Stimulated activated CD8-positive, alpha-beta memory T cell treated with anti-CD3 and anti-CD28 coated beads, Interleukin-7, amount 100 ng/mL, for 1 hour (primary cell): ENCODE data around the gene SGPP2.
"Not testable (repeated sequence)": the region's sequence is repeated elsewhere in the genome, so short reads cannot be mapped to it uniquely, and the experiment has no call there.

Experiments
- DNase-seq, 2 donors: peaks; one replicate each; pipeline ENCODE4 v3.0.0-alpha.2; 2020; ENCODE audit warnings: low read depth in 2 of 2

The SGPP2 gene

GRCh38 chr2:222424276-222424728 is at the start of gene SGPP2:
TSS of gene SGPP2 (plus strand) at chr2:222424543. CDS start at chr2:222424603, 60 bp downstream.
- no peak for DNase-seq

- DNase-seq, result no peak
These were observed 48.5 kb upstream of the SGPP2 start for GRCh38 chr2:222375798-222376197.

DNA sequence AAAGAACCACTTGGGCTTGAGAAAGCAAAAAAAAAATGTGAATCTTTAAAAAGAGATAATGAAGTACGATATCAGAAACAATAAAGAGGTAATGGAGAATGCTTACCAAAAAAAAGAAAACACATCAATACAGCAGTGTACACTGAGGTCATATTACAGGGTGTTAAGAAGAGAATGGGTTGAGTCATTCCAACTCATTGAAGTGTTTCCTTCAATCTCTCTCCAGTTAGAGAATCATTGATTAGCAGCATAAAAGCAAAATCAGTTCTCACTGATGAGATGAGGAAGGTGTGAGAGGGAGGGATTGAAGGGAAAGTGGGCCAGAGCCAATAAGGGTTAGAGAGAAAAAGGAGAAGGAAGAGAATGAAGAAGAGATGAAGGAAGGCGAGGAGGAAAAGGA is 43.9 kb upstream of the SGPP2 start:
- DNase-seq, result no peak

- DNase-seq, result no peak
These were observed 42.8 kb upstream of the SGPP2 start for GRCh38 chr2:222381566-222381965.

DNA sequence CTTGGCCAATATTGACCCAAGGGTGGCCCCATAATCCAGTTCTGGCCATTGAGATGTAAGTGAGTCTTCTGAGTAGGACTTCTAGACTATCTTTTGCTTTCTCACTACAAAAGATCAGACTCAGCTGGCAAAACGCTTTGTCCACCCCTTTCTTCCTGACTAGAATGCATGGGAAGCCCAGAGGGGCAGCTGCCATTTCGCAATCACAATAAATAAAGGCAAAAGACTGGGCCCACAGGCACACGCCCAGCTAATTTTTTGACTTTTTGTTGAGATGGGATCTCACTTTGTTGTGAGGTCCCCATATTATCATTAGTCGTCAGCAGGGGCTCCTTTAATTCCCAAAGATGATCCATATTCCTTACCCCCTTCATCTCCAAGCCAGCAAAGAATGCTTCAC is 41.1 kb upstream of the SGPP2 start:
- DNase-seq, result no peak

DNA sequence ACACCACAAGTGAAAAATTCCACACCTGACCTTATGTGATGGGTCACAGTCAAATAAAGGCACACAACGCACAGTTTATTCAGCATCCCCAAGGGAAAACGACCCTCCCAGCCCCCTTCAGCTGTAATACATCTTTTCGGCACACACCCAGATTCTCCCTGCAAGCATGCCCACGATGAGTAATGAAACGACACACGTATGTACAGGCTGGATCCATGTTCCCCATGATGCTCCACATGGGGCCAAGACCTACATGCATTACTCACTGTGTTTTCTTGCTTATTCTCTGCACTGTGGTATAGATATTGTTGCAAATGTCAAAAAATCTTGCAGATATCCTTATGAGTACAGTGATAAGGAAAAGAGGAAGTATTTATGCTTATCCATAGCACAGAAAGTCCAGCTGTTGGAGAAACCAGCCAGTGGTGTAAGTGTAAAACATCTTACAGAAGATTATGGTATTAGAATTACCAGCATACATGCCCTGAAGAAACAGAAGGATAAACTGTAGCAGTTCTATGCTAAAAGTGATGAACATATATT is 32.5 kb upstream of the SGPP2 start:
- DNase-seq, result no peak

DNA sequence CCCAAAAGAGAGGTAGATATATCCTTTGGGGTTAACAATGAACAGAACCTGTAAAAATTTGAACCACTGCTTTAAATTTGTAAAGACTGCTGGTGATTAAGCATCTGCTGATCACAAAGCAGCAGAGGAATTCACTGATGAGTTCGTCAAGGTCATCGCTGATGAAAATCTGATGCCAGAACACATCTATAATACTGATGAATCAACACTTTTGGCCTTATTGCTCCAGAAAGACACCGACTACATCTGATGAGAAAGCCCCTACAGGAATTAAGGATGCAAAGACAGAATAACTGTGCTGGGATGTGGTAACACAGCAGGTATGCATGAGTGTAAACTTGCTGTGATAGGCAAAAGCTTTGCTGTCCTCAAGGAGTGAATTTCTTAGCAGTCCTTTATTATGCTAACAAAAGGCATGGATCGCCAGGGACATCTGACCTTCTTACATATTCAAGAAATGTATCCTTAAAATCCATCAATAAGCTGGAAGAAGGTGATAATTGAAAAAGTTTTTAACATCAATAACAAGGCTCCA is 30.5 kb upstream of the SGPP2 start:
- no peak for DNase-seq

DNA sequence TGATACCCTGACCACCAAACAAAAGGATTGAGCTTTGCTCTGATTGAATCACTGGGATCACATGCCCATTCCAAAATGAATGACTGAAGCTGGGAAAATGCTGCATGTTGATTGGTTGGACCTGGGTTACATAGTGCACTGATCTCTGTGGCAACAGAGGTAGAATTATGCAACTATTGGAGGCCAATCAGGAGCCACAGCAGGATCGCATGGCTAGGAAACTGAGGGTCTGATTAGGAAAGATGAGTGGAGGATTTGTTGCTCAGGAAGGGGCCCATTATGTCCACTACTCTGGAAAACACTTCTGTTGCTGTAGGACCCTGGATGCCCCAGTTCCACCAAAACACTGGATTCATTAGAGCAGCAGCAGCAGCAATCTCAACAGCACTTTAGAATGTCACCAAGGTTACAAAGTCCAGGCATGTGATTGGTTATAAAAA is 25.9 kb upstream of the SGPP2 start:
- no peak for DNase-seq

DNA sequence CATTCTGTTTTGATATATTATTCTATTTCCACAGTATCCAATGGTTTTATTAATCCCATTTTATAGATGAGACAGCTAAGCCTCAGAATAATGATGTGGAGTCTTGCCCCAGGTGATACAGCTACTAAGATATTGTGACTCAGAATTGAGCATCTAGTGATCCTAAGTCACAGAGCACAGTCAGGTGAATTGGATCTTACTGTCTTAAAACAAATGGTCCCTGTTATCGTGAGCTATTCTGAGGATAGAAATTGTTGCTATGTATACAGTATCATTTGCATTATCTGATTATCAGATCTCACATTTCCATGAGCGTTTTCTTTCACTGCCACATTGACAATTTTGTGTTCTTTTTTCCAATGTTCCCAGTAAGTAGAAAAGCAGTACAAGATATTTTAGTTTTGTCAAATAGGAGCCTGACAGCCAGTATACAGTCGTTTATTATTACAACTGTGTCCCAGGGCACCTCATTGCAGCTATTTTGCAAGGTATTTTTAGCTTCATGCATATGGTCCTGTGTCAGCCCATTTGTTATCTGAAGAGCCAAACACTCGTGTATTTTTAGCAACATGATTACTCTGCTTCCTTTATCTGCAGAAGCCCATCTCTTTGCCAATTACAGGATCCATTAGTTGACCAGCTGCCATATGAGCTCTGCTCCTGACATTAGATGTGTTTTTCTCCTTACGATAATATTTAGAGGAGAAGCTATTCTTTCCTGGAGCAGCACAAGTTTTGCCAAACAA is 25.1 kb upstream of the SGPP2 start:
- DNase-seq, result no peak

DNA sequence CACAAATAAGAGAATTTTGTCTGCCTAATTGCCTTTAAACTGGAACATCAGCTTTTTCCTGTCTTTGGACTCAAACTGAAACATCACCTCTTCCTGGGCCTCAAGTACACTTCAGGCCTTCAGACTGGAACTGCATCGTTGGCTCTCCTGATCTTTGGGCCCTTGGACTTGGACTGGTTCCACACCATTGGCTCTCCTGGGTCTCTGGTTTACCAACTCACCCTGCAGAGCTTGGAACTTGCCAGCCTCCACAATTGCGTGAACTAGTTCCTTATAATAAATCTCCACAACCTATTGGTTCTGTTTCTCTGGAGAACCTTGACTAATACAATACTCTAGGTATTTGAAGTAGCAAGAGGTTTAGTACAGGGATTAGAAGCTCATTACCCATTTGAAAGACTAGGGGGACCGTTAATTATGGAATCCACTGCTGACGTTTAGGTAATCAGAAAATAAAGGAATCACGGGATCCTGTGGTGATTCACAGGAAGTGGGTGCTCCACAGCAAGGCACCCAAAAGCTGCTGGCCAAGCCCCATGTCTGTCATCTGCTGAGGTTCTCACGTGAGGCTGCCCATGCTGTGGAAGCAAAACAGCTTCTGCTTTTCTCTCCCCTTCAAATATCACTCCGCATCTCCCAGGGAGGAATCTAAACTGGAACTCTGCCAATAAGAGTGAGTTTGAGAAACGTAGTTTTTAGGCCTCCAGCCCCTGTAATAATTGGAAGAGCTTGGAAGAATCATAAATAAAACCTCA is 20.0 kb upstream of the SGPP2 start:
- no peak for DNase-seq

DNA sequence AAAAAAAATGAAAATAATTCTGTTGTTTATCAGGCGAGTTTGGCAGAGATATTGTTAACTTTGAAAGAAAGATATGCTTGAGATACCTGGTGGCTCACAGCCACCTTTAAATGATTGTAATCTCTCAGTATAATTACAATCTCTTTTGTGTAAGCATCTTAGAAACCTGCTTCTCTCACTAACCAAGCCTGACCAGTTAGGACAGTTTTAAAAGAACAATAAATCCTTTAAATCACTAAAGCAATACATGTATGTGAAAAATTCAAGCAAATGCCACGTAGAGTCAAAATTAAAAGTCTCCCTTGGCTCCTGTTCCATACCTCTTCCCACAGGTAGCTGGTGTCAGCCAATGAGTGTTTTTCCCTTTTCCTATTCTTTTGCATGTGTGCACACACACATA is 15.7 kb upstream of the SGPP2 start:
- no peak for DNase-seq

DNA sequence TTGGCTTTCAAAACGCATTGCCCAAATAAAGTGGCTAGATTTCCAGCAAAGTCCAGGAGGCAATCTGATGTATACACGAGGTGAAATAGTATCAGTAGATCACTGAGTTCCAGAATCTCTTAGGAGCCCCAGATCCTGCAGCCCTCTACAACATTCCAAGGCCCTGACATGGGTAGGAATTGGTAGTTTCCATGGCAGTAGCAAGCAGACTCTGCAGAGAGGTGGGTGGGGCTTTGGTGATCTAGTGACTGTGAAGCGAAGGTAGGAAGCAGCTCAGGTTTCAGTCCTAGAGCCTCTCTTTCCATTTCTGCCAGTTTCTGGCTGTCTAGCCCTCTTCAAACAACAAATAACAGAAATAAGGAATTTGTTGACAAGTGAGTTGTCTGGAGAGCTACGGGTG is 13.8 kb upstream of the SGPP2 start:
- no peak for DNase-seq

DNA sequence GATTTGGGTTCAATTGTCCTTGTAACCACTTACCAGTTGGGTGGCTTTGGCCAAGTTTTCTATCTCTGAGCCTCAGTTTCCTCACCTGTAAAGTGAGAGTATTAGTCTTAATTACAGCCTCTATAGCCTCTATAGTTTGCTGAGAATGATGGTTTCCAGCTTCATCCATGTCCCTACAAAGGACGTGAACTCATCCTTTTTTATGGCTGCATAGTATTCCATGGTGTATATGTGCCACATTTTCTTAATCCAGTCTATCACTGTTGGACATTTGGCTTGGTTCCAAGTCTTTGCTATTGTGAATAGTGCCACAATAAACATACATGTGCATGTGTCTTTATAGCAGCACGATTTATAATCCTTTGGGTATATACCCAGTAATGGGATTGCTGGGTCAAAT is 12.0 kb upstream of the SGPP2 start:
- not testable (repeated sequence) for DNase-seq

- DNase-seq, result no peak
These were observed 10.9 kb upstream of the SGPP2 start for GRCh38 chr2:222413295-222413911.

- no peak for DNase-seq
These were observed 5.6 kb upstream of the SGPP2 start for GRCh38 chr2:222418739-222419138.

- DNase-seq, result no peak
These were observed 3.8 kb upstream of the SGPP2 start for GRCh38 chr2:222420508-222420907.

DNA sequence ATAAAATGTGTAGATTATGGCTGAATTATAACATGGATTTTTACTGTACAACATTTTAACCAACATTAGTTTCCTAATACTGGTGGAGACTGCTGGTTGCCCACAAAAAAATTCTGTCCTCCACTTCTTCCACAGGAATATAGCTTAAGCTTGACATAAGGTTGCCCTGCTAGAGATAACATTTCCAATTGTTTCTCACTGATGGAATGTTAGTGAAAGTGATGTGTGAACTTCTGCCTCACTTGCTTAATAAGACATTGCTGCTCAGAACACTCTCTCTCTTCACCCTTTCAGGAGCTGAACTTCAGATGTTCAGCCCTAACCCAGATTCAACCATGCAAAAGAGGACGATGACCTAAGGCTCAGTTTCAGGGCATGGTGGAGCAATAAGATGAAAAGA is 2.7 kb upstream of the SGPP2 start:
- no peak for DNase-seq

DNA sequence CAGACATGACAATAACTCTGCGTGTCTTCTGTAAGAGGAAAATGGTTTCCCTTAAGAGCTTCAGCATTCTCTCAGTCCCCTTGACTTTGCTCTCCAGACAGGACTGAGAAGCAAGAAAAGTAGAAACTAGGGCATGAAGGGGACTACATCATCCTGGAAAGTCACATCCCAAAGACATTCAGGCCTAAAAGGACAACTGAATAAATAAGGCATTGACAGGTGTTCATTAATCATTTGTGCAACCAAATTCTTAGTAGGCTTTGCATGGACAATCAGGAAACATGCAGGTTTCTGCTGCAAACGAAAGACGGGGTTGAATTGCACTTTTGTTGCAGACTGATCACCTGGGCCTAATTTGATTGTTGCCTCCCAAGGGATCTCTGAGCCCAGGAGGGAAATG is 1.2 kb upstream of the SGPP2 start:
- DNase-seq, result no peak

DNA sequence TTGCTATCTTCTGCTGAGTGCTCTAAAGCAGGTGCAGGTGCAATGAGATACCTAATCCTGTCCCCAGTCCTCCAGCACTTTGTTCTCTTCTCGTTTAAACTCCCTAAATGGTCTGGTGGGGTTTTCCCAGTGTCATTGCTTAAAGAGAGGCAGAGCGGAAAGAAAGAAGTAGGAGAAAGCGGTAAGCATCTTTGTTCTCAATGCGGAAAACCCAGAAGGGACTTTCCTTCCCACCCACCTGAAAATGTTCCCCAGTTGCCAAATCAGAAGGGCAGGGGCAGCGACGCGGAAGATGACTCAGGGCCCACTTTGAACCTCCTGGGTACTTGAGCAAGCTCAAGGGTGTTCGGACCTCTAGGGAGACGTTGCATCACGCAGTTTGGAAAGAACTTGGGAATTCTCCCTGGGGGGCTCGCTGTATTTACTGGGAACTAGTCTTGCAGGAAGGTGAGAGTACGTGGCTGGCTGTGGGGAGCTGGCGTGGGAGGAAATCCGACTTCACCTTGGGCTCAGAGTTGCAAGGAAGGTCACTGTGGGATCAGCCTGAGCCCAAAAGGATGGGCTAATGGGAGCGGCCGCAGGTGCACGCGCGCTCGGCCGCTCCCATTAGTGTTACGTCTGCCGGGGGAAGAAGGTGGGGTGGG is 589 bp upstream of the SGPP2 start:
- no peak for DNase-seq

DNA sequence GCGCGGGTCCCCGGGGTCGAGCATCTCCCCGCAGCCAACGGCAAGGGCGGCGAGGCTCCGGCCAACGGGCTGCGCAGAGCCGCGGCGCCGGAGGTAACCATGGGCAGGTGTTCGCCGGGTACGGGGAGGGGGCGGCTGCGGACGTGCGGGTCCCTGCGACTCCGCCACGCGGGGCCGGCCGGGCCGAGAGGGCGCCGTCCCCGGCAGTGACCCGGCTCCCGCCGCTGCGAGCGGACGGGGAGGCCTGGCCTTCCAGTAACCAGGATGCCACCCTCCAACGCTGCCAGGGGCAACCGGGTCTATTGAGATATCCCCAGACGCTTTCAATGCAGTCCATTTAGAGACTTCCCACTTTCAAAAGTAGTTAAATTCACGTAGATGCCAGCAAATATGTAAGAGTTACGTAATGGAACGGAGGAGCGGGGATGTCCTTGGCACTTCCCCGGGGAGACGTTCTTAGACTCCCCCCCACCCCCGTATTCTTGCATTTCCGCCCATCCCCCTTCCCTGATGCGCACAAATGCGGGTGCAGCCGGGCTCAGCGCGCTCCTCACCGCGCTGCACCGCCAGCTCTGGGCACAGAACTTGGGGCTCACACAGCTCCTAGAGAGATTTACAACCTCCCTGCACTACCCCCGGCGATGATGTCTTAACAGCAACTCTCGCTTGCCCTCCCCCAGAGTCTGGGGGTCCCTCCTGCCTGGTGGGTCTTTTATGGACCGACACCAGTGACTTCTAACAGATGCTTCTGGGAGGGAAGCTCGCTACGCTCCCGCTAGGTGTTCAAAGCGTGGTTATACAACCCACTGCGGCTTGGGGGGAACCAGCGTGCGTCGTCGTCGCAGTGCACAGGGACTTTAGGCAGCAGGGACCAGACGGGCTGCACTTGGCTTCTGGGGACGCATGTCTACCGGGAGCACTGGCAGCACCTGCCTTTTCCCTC is 657 bp downstream of the SGPP2 start:
- no peak for DNase-seq
